Colonic mucosa (tissue), 4 donors: ENCODE measurements around the gene IFRD1. TPM values are rescaled to one million over a fixed set of nuclear protein-coding genes. Genes with fewer than 3 reads are reported as not detected.
"Not testable (repeated sequence)": the region's sequence is repeated elsewhere in the genome, so short reads cannot be mapped to it uniquely, and the experiment has no call there.

ENCODE experiments used
- DNase-seq: peaks from one replicate; pipeline ENCODE4 v3.0.0-alpha.2; 2020
- H3K27ac ChIP-seq: fragments of 200-600 bp; one replicate; pipeline ENCODE4 v1.8.0; 2021
- H3K27me3 ChIP-seq: fragments of 200-600 bp; one replicate; pipeline ENCODE4 v1.8.0; 2021
- H3K36me3 ChIP-seq: fragments of 200-600 bp; one replicate; pipeline ENCODE4 v1.8.0; 2021
- H3K4me1 ChIP-seq: fragments of 200-600 bp; one replicate; pipeline ENCODE4 v1.8.0; 2021; ENCODE audit warnings: mild to moderate bottlenecking
- H3K4me3 ChIP-seq: fragments of 200-600 bp; one replicate; pipeline ENCODE4 v1.8.0; 2021
- H3K9ac ChIP-seq, 2 donors: one replicate each; pipeline ENCODE4 v1.7.0; 2013; ENCODE audit warnings: control low read depth in 2 of 2, low read depth in 2 of 2, low read length in 2 of 2
- H3K9me3 ChIP-seq: fragments of 200-600 bp; one replicate; pipeline ENCODE4 v1.8.0; 2021
- CTCF ChIP-seq: fragments of 200-600 bp; IDR thresholded peaks from one replicate; pipeline ENCODE4 v1.8.0; 2022; ENCODE audit warnings: antibody characterized with exemption, mild to moderate bottlenecking
- intact Hi-C: fragments of 100-400 bp; cut with DNase I; formaldehyde crosslinking; loops from one replicate; pipeline ENCODE4 v1.14.1; 2022
- total RNA-seq, 2 donors: library from RNA; stranded (reverse); fragmentation: NEBNext Ultra II Directional in 1 of 2; extraction: Animal tissue kit (Norgen Biotek cat#: 25700) in 1 of 2; gene quantifications; one replicate each; pipeline ENCODE4 v1.2.1, GENCODE V29; 2021
- donor health status: healthy.
- donor health status: DM: no; HTN: no; CAD: no.
- donor health status: DM: no; HTN: no; CAD: no.

Gene IFRD1
- total RNA-seq, 2 donors from 2014 or later = 35.9 to 41.0 TPM

- TF ChIP-seq CTCF = no peak
- Histone ChIP-seq H3K27ac (peak overlapping the region; percentile 93), H3K9me3 (no peaks in the 10 kb centered on the region), H3K9ac (peak overlapping the region; percentile 80 to 97), H3K36me3 (no peaks in the 10 kb centered on the region), H3K4me3 (peak overlapping the region; percentile 66), H3K27me3 (no peaks in the 10 kb centered on the region), H3K4me1 (peaks cover 8% of the 10 kb centered on the region)
- peak; percentile 96 for DNase-seq
- intact Hi-C loops = no loop called here
These were observed 824 bp downstream of the IFRD1 start for GRCh38 chr7:112450807-112451761.

- Histone ChIP-seq H3K27ac (peak overlapping the region; percentile 93), H3K36me3 (no peaks in the 10 kb centered on the region), H3K9me3 (no peaks in the 10 kb centered on the region), H3K4me1 (peaks cover 8% of the 10 kb centered on the region), H3K9ac (peak overlapping the region; percentile 12 to 80), H3K4me3 (peak overlapping the region; percentile 66), H3K27me3 (no peaks in the 10 kb centered on the region)
- intact Hi-C loops = no loop called here
- DNase-seq = peak; percentile 35
- peak; percentile 21 for TF ChIP-seq CTCF
These were observed 2.0 kb downstream of the IFRD1 start for GRCh38 chr7:112452102-112452888.

- Histone ChIP-seq H3K9me3 (no peaks in the 10 kb centered on the region), H3K9ac (no peak overlapping the region), H3K36me3 (no peaks in the 10 kb centered on the region), H3K4me1 (peaks cover 8% of the 10 kb centered on the region), H3K4me3 (no peak overlapping the region), H3K27me3 (no peaks in the 10 kb centered on the region), H3K27ac (no peak overlapping the region)
- intact Hi-C loops = no loop called here
- no peak for TF ChIP-seq CTCF
- DNase-seq = no peak
These were observed 3.4 kb downstream of the IFRD1 start for GRCh38 chr7:112453505-112454171.

- H3K27ac ChIP-seq, DNase-seq, H3K9me3 ChIP-seq, intact Hi-C loops, H3K4me3 ChIP-seq, H3K36me3 ChIP-seq, H3K9ac ChIP-seq, H3K4me1 ChIP-seq, H3K27me3 ChIP-seq: not testable (repeated sequence)
These were observed 3.9 kb downstream of the IFRD1 start for GRCh38 chr7:112454191-112454590.

- intact Hi-C loops = no loop called here
- Histone ChIP-seq H3K9me3 (no peaks in the 10 kb centered on the region), H3K9ac (no peak overlapping the region), H3K4me1 (no peaks in the 10 kb centered on the region), H3K36me3 (no peaks in the 10 kb centered on the region), H3K27ac (no peak overlapping the region), H3K27me3 (no peaks in the 10 kb centered on the region), H3K4me3 (no peak overlapping the region)
- TF ChIP-seq CTCF = no peak
- no peak for DNase-seq
These were observed 9.4 kb downstream of the IFRD1 start for GRCh38 chr7:112459645-112460044.
